ENCODE measurements around the gene MB. TPM values are rescaled to one million over a fixed set of nuclear protein-coding genes. Genes with fewer than 3 reads are reported as not detected.

Gene MB
- polyA plus RNA-seq, 3 donors: 0.30 to 0.77 TPM; not detected in 1

DNA sequence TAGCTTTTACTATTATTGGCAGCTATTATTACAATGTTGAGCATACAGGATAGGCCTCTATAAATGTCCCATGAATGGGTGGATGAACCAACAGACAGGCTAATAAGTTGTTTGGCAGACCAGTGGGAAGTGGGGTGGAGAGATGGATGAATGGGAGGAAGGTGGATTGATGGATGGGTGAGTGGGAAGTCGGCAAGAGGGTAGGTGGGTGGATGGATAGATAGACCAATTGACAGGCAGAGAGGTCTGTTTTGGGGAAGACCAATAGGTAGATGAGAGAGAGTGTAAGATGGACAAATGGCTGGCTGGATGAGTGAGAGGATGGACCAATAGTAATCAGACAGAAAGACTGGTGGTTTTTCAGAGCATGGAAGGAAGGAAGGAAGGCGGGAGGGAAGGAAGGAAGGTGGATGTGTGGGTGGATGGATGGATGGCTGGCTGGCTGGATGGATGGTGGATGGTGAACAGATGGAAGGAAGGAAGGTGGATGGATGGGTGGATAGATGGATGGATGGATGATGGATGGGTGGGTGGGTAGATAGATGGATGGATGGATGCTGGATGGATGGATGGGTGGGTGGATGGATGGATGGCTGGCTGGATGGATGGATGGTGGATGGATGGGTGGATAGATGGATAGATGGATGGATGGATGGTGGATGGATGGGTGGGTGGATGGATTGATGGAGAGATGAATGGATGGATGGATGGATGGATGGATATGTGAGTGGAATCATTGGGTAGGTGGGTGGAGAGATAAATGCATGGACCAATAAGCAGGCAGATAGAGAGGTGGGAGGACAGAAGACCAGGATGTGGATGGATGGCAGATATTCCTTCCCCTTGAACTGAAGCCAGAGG, 39.1 kb downstream of the MB start:
- DNase-seq: no peak

DNA sequence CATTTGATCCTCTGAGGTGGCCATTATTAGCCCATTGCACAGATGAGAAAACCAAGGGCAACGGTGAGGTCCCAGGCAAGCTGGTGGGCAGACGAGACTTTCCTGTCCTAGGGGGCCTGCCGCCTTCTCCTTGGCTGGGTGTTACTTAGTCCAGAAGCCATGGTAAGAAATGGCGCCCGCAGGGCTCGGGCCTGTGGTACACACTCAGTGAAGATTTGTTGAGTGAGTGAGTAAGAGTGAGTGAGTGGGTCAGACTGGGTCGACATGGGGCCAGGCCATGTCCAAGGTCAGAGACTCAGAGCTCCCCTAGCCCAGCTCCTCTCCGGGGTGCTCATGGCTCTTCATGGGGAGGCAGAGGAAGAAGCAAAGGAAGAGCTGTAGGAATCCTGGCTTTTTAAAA, 40.5 kb downstream of the MB start:
- DNase-seq: no peak

DNA sequence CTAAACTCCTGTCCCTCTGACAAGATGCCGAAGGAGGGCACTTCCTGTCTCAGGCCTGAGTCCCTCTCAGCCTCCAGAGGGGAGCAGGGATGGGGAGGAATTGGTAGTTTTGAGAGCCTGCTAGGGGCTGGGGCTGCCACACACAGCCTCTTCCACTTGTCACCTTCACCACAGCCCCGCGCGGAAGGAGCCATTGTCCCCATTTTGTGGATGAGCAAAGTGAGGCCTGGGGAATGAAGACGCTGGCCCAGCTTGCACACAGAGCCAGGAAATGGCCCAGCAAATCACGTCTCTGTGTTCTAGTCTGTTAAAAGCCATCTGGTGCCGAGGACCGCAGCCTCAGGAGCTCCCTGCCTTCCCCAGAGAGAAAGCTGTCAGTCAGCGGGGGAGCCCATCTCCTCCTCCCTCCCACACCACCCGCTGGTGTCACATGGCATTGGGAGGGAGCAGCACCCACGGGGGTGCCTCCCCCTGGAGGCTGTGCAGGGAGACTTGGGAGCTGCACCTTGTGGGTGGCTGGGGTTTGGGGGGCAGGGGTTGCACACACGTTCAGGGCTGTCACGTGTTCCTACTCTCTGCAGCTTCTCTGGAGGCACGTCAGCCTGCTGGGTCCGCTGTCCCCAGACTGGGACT, 41.9 kb downstream of the MB start:
- no peak for DNase-seq

DNA sequence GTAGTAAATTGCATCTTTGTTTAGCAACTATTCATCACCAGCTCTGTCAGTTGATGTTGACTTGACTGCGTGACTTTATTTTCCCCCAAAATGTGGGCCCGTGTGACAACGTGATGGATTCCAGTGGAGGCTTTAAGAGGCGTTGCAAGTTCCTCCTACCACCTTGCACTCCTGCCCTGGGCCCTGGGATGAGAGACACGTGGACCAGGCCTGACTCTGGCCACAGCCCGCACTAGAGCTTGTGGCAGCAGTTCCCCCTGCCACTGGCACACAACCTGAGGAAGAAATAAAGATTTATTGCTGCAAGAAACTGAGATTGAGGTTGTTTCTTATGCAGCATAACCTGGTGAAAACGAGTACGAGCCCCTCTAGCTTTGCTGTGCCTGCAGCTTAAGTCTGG, 44.6 kb downstream of the MB start:
- no peak for DNase-seq

DNA sequence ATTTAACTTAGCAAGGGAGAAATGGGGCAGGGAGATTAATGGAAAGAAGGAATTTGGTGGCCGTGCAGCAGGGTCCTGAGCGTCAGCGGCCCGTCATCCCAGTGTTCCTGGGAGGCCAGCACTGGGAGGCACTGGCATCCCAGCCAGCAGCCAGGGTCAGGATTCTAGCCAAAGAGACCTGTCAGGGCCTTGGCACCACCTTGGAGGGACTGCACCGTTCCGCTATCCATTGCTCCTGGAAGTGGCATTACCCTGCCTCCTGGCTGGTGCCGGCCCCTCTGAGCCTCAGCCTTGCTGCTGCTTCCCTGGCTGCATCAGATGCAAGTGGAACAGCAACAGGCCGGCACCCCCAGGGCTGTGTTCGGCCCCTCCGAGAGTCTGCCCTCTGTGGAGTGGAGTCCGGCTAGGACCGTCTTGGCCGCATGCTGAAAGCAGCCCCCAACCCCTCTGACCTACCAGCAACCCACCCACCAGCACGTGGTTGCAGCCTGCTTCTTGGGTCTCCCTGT, 46.4 kb downstream of the MB start:
- DNase-seq: no peak

DNA sequence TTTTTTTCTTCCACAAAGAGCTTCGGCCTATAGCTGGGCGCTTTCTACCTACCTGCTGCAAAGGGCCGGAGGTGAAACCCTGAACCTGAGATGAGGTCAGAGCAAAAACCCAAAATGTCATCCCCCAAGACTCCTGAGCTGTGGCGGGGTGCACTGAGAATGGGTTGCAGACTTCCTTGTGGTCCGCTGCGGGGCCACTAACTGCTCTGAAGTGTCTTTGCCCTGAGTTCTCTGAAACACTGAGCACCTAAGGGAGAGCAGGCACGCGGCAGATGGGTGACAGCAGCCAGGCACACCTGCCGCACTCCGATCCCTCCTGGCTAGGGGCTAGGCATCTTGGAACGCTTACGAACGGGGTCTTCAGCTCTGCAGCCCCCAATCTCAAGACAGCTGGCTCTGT, 47.2 kb downstream of the MB start:
- DNase-seq: no peak

DNA sequence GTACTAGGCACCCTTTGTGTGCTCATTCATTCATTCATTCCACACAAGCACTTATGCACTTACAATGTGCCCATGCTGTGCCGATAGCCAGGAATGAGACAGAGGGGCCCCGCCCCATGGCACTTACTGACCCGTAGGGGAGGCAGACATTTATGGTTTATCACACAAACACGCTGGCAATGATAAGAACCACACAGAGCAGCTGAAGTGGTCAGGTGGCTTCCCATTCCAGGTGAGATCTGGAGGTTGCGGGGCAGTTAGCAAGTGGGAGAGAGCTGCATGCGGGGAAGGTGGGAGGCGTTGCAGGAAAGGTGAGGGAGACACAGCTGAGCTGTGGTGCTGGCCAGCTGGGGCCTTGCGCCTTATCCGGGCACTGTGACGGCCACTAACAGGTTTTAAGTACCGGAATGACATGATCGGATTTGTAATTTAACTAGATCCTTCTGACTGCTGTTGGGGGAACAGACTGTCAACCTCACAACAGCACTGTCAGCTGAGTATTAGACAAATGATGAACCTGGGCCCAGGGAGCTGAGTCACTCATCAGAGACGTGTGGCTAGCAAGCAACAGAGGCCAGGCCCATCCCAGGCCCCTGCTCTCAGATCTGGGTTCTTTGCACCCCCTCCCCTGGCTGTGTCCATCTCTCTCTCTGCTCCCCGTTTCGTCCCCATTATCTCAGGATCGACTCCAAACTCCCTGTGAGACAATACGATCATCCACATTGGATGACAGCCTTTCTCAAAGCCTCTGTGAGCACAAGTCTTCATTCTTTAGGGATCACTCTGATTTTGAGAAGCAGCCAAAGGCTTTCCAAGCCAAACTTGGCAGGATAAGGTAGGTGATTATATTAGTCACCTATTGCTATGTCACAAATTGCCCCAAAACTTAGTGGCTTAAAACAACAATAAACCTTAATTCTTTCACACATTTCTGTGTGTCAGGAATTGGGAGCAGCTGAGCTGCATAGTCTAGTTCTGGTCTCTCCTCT, 48.1 kb downstream of the MB start:
- no peak for DNase-seq

DNA sequence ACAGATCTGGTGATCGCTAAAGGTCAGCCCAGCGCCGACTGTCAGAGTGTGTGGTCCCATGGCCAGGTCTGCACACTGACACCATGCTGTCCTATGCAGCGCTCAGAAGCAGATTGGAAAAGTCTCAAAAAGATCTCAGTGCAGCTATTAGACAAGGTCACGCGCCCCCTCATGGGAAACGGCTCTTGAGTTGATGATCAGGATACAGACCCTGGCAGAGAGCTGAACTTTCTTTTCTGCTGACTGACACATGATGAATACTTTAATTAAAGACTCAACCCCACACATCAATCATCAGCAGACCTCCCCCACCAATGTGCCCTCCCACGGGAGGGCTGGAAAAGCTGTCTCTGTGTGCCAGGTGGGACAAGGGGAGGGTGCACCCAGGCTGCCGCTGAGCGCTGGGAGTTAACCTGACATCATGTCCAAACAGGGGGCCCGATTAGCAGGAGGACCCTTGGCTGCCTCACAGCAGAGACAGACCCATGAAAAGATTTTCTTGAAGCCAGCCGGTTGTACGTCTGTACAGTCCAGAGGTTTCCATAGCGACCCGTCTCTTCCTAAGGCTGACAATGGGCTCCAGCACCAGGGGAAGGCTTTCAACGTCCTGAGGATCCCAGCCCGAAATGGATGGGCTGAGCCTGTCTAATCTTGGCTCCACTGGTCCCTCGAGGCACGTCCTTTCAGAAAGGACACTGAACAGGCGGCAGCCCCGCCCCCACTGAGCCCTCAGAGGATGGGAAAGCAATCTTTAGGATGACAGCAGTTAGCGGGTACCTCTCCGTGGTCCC, 49.6 kb downstream of the MB start:
- DNase-seq: peak; percentile 58

DNA sequence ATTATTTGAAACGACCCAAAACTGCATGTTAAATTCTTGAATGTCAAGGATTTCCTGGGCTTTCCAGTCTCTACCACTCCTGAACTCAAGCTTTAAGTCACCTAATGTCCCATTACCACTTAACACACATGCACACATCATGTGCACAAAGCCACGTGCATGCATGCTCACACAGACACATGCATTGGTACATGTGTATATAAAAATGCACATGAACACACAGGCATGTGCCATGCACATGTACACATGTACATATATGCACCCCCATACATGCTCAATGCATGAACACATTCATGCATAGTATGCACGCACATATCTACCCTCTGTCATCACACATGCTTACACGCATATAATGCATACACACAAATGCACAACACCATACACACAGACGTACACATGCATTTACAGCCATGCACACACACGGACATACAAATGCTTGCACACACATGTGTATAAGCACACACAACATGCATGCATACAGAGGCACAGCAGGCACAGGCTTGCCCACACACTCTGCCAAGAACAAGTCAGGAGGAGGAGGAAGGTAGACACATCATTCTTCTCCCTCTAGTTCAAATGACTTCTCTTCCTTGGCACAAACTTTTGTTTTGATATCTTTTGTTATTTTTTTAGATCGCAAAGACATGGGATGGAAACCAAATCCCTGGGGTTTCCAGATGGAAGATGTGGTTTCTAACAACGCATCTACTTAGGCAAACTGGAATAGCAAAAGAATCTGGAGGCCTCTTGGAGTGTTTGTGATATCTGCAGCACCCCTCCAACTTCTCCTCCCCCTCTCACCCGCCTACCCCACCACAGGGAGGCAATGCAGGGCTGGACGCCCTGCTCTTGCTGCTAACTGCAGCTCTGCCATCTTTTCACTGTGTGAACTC, 51.9 kb downstream of the MB start:
- no peak for DNase-seq

DNA sequence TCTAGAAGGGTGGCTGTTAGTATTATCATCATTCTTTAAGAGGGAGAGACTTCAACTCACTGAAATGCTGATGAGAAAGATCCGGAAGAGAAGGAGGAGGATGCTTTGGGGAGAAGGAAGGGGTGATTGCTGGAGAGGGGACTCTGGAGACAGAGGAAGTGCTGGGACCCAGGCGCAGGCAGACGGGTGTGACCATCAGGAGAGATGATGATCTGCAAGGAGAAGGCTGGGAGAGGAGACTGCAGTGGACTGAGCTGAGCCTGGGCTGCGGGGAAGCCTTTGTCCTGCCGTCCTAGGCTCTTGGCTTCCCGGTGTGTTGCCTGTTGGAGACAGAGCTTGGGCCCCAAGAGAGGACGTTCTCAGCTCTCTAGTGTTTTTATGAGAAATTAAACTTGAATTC, 53.9 kb downstream of the MB start:
- no peak for DNase-seq

DNA sequence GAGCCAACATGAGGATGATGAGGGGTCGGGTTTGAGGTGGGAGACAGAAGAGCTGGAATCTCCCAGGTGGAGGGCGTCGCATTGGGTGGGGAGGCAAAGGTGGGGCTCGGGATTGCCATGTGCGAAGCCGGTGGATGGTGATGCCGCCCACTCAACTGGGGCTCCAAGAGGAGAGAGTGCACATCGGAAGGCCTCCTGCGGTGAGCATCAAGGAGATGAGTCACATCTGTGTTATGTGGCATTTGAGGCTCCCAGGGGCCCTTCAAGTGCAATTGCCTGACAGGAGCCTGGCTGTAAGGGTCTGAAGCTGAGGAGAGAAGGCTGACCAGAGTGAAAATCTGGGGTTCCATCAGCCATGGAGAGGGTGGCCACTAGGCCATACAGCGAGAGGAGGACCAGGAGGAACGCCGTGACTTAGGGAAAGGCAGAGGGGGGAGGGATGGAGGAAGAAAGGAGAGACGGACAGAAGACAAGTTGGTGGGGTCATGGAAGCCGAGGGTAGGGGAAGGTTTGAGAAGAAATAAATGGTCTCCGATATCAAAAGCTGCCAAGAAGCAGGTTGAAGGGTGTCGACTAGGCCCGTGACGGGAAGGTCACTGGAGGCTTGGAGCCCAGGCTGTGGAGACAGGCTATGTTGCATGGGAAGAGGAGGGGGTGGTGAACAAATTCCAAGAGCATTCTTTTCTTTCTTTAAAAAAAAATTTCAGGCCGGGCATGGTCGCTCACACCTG, 55.2 kb downstream of the MB start:
- no peak for DNase-seq

DNA sequence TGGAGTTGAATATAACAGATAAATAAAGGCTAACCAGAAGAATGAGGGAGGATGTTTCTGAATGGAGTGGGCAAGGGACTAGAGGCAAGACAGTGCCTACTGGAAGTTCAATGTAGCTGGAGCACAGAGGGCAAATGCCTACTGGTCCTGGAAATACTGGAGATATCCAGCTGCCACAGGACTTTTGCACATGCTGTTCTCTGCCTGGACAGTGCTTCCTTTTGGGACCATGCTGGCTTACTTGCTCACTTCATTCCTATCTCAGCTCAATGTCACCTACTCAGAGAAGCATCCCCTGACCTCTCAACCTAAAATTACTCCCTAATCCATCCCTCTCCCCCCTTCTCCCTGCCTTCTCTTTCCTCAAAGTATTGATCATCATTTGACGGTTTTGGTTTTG, 56.3 kb downstream of the MB start:
- DNase-seq: no peak

DNA sequence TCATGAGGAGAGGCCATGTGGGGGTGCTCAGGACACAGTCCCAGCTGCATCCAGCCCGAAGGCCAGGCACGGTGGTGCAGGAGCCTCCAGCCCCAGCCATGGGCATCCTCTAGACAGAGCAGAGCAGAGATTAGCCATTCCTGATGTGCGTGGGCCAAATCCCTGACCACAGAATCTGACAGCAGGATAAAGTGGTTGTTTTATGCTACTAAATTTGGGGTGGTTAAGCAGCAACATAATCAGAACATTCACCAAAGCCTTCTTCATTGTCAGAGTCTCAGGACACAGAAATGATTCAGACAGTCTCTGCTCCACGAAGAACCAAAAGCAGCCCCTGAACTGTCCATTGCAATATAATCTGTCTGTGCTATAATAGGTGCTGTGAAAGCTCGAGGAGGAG, 56.8 kb downstream of the MB start:
- DNase-seq: no peak

DNA sequence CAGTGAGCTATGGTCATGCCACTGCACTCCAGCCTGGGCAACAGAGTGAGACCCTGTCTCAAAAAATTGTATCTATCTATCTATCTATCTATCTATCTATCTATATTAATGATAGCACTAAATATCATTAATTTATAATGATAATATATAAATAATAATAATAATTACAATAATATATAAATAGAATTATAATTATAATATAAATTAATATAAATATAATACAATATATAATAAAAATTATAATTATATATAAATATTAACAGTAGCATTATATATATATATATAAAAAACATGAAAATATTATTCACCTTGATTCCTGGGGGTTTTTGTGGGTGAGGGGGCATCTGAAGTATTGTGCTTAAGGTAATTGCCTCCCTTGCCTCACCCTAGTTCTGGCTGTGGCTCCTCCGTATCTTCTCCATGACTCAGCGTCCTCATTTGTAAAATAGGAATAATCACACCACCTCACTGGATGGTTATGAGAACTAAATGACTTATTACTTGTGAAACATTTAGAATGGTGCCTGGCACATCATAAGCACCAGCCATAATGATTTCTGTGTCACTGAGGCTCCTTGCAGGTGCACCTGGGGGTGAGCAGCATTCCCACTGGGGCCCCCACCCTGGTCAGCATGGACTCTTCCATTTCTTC, 57.6 kb downstream of the MB start:
- no peak for DNase-seq

DNA sequence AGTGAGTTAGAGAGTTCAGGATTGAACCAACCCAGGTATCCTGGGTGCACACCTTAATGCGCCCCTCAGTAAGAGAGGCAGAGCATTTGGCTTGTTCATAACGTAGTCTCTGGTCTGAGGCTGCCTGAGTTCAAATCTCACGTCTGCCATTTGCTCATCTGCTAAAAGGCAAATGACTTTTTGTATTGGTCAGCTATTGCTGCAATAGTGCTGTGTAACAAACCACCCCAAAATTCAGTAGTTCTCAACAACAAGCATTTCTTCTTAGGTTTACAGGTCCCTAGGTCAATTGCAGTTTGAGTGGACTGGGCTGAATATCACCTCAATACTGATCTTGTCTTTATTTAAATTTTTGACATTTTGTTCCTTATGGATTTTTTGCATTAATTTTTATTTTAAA, 58.4 kb downstream of the MB start:
- no peak for DNase-seq

DNA sequence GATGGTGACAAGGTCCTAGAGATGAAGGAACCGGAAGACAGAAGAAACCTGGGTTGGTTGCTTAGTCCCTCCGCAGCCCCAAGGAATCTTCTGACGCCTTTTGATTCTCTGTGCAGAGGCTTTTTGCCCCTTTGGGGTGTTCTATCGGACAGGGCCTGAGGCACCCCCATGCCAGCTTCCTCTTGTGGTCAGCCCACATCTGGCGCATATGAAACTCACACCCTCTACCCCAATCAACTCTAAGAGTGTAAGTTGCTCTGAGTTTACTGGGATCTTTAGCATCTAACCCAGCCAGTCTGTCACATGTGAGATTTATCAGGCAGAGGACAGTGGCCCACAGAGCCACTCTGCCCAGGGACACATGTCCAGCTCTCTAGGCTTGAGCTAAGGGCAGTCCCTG, 59.1 kb downstream of the MB start:
- no peak for DNase-seq
